Measurements from ENCODE around the gene GMNC. TPM values are rescaled to one million over a fixed set of nuclear protein-coding genes. Genes with fewer than 3 reads are reported as not detected.

Gene GMNC
- total and polyA plus RNA-seq, 2 of the 13 experiments (the other 11 are each of a cell fraction or from before 2014, with no cell fraction given) = not detected

- DNase-seq (ENCODE audit: low spot score) (no peak), ATAC-seq (no peak), FAIRE-seq (no peak)
- H3K4me2 ChIP-seq (ENCODE audit: low read depth, low read length) = no peak overlapping the region
- no TSS peak for BruUV-seq (replicated peaks)
- H4K20me1 ChIP-seq (ENCODE audit: insufficient read depth, low read length) = no peaks in the 10 kb centered on the region
- intact Hi-C loops (cut with micrococcal nuclease; ENCODE audit: unreplicated experiment) (no loop called here), in situ Hi-C loops (cut with HindIII; ENCODE audit: extremely low pct_ligation_motif_present, low pct_unique_long_range_greater_than_20kb) (no loop called here)
- no peaks in the 10 kb centered on the region for H3K79me2 ChIP-seq (ENCODE audit: insufficient read depth, low read length)
- ChIA-PET POLR2A (no interaction called here), CTCF (ENCODE audit: low intra/inter-chr PET ratio, low total read pairs) (no interaction called here)
- no peak overlapping the region for H3K9ac ChIP-seq (ENCODE audit: insufficient read depth, low read depth, low read length)
- H3K4me3 ChIP-seq (replicated peaks in 1 of 3; ENCODE audit: insufficient read depth in 1 of 3, low read depth in 2 of 3, low read length in 3 of 3) = no peak overlapping the region
- no peaks in the 10 kb centered on the region for H3K27me3 ChIP-seq (ENCODE audit: control insufficient read depth in 1 of 2, insufficient read depth in 2 of 2, low read length in 2 of 2)
- no peak overlapping the region for H3K27ac ChIP-seq (ENCODE audit: extremely low read length, insufficient read depth, low read length)
- H3K4me1 ChIP-seq (ENCODE audit: insufficient read depth, low read length) = no peaks in the 10 kb centered on the region
- WGBS (ENCODE audit: low lambda C conversion rate) = 5% methylated on average over 3 of the region's 3 CpGs
- no peaks in the 10 kb centered on the region for H3K36me3 ChIP-seq (replicated peaks in 1 of 2; ENCODE audit: control insufficient read depth in 1 of 2, insufficient read depth in 2 of 2, low read length in 2 of 2)
- H2AFZ ChIP-seq (ENCODE audit: low read length) = no peak overlapping the region
- TF ChIP-seq ZNF280B (CRISPR knock-in tag; IDR thresholded peaks at IDR 0.05; ENCODE audit: borderline replicate concordance) (no peak), ARID2 (CRISPR knock-in tag; IDR thresholded peaks at IDR 0.05; ENCODE audit: borderline replicate concordance) (no peak), TFDP2 (CRISPR knock-in tag; IDR thresholded peaks at IDR 0.05) (no peak), HDAC6 (IDR thresholded peaks at IDR 0.05; ENCODE audit: low read depth, low read length) (no peak), MAFK (conservative IDR thresholded peaks at IDR 0.05 in 1 of 2, IDR thresholded peaks at IDR 0.05 in 1 of 2; ENCODE audit: low read length in 2 of 2) (no peak), NCOA1 (CRISPR knock-in tag; IDR thresholded peaks at IDR 0.05) (no peak)
- H3K9me3 ChIP-seq (ENCODE audit: low read length) = no peaks in the 10 kb centered on the region
Measured at GRCh38 chr3:190848870-190849269, 13.6 kb downstream of the GMNC start.

GRCh38 chr3:190847436-190847835, 15.1 kb downstream of the GMNC start:
- Histone ChIP-seq H3K4me2 (ENCODE audit: low read depth, low read length) (no peak overlapping the region), H3K9me3 (ENCODE audit: low read length) (no peaks in the 10 kb centered on the region), H3K79me2 (ENCODE audit: insufficient read depth, low read length) (no peaks in the 10 kb centered on the region), H3K4me1 (ENCODE audit: insufficient read depth, low read length) (no peaks in the 10 kb centered on the region), H3K27ac (ENCODE audit: extremely low read length, insufficient read depth, low read length) (no peak overlapping the region), H3K27me3 (ENCODE audit: control insufficient read depth in 1 of 2, insufficient read depth in 2 of 2, low read length in 2 of 2) (no peaks in the 10 kb centered on the region; a peak in 1 of 5 replicates), H3K36me3 (replicated peaks in 1 of 2; ENCODE audit: control insufficient read depth in 1 of 2, insufficient read depth in 2 of 2, low read length in 2 of 2) (no peaks in the 10 kb centered on the region), H3K9ac (ENCODE audit: insufficient read depth, low read depth, low read length) (no peak overlapping the region), H3K4me3 (replicated peaks in 1 of 3; ENCODE audit: insufficient read depth in 1 of 3, low read depth in 2 of 3, low read length in 3 of 3) (no peak overlapping the region), H2AFZ (ENCODE audit: low read length) (no peak overlapping the region), H4K20me1 (ENCODE audit: insufficient read depth, low read length) (no peaks in the 10 kb centered on the region)
- in situ Hi-C loops (cut with HindIII; ENCODE audit: extremely low pct_ligation_motif_present, low pct_unique_long_range_greater_than_20kb) = no loop called here
- BruUV-seq (replicated peaks) = no TSS peak
- intact Hi-C loops (cut with micrococcal nuclease; ENCODE audit: unreplicated experiment) = no loop called here
- no peak for DNase-seq (ENCODE audit: low spot score)
- ChIA-PET POLR2A (no interaction called here), CTCF (ENCODE audit: low intra/inter-chr PET ratio, low total read pairs) (no interaction called here)
- ATAC-seq = no peak
- FAIRE-seq = no peak
- TF ChIP-seq NFIB (CRISPR knock-in tag; IDR thresholded peaks at IDR 0.05; ENCODE audit: borderline replicate concordance) (no peak), ZSCAN12 (CRISPR knock-in tag; IDR thresholded peaks at IDR 0.05) (no peak), ZBTB3 (CRISPR knock-in tag; IDR thresholded peaks at IDR 0.05; ENCODE audit: borderline replicate concordance, low read depth) (no peak), ESRRA (CRISPR knock-in tag; IDR thresholded peaks at IDR 0.05; ENCODE audit: low read depth) (no peak), BORCS8-MEF2B (CRISPR knock-in tag; IDR thresholded peaks at IDR 0.05) (no peak), U2AF1 (optimal IDR thresholded peaks at IDR 0.05; ENCODE audit: low read depth, low read length) (no peak), SKIL (CRISPR knock-in tag; IDR thresholded peaks at IDR 0.05; ENCODE audit: borderline replicate concordance) (no peak), ZNF225 (CRISPR knock-in tag; IDR thresholded peaks at IDR 0.05) (no peak), EZH2 (conservative IDR thresholded peaks at IDR 0.05; ENCODE audit: low read depth, low read length) (no peak), PAWR (CRISPR knock-in tag; IDR thresholded peaks at IDR 0.05; ENCODE audit: borderline replicate concordance) (no peak)

All from HepG2 (cell line).